GM12878 (cell line): Measurements from ENCODE around the gene CYB5D1. TPM values are rescaled to one million over a fixed set of nuclear protein-coding genes. Genes with fewer than 3 reads are reported as not detected.

ENCODE experiments used
- ATAC-seq: fragments of 200-7000 bp; cut with Tn5 transposase; 3 replicates; pipeline ENCODE4 v1.9.1; 2020; ENCODE audit warnings: mild to moderate bottlenecking, moderate library complexity
- BruUV-seq: library from RNA; stranded (reverse); fragments of 400-500 nt; replicated peaks from 2 replicates; lab custom pipeline; 2021; lab: Mats Ljungman, UMichigan
- CTCF ChIA-PET: fragments of 300-600 bp; sonication (Branson Sonifier 250); formaldehyde crosslinking; extraction: SDS; loops from one replicate; lab custom pipeline; 2021; ENCODE audit warnings: inconsistent platforms; lab: Yijun Ruan, JAX
- POLR2A ChIA-PET: fragments of 350-600 bp; formaldehyde crosslinking; extraction: SDS; loops from one replicate; lab custom pipeline; 2021; ENCODE audit warnings: inconsistent platforms; lab: Charles Lee
- RAD21 ChIA-PET: fragments of 300-600 bp; sonication (Branson Sonifier 250); formaldehyde crosslinking; loops from one replicate; lab custom pipeline; 2023; ENCODE audit warnings: antibody characterized with exemption; ENCODE audit not compliant: unreplicated experiment; lab: Charles Lee
- SMC1A ChIA-PET: fragments of 300-600 bp; sonication (Branson Sonifier 250); formaldehyde crosslinking; loops from one replicate; lab custom pipeline; 2023; ENCODE audit not compliant: unreplicated experiment, uncharacterized antibody; lab: Charles Lee
- DNase-seq: peaks from one replicate; pipeline ENCODE4 v3.0.0-alpha.2; 2011; ENCODE audit warnings: low read depth, low spot score
- FAIRE-seq: peaks from 3 replicates; lab custom pipeline; 2011; peaks lifted over from hg19 to GRCh38; lab: Jason Lieb, UNC
- H2AFZ ChIP-seq: 2 replicates; pipeline ENCODE4 v1.6.0; 2011; ENCODE audit warnings: low read depth, low read length, control low read depth; ENCODE audit not compliant: control insufficient read depth
- H3K27ac ChIP-seq: 2 replicates; pipeline ENCODE4 v1.5.1; 2011; ENCODE audit warnings: control low read depth; ENCODE audit not compliant: control insufficient read depth, insufficient read depth
- H3K27me3 ChIP-seq, 2 experiments: replicated peaks in 1 of 2; 2 replicates each; pipeline versions ENCODE4 v1.6.0 to v1.6.1; 2011; ENCODE audit warnings: low read length in 1 of 2; ENCODE audit not compliant: control insufficient read depth in 2 of 2, insufficient read depth in 2 of 2
- H3K36me3 ChIP-seq, 2 experiments: 2 replicates each; pipeline ENCODE4 v1.5.1; 2011; ENCODE audit warnings: low read length in 1 of 2; ENCODE audit not compliant: control insufficient read depth in 2 of 2, insufficient read depth in 2 of 2
- H3K4me1 ChIP-seq: 2 replicates; pipeline ENCODE4 v1.6.1; 2011; ENCODE audit warnings: mild to moderate bottlenecking, low read length, moderate library complexity, mixed read lengths; ENCODE audit not compliant: control insufficient read depth, insufficient read depth
- H3K4me2 ChIP-seq: 2 replicates; pipeline ENCODE4 v1.6.0; 2011; ENCODE audit warnings: control low read depth; ENCODE audit not compliant: control insufficient read depth, insufficient read depth
- H3K4me3 ChIP-seq: fragments of 200-600 bp; sonication (generic); 2 replicates; pipeline ENCODE4 v1.5.1; 2016
- H3K79me2 ChIP-seq: 2 replicates; pipeline ENCODE4 v1.6.0; 2011; ENCODE audit warnings: low read length; ENCODE audit not compliant: control insufficient read depth, insufficient read depth
- H3K9ac ChIP-seq: 2 replicates; pipeline ENCODE4 v1.8.0; 2011; ENCODE audit warnings: low read length, control low read depth, mixed read lengths; ENCODE audit not compliant: control insufficient read depth, insufficient read depth
- H3K9me3 ChIP-seq: replicated peaks from 3 replicates; pipeline ENCODE4 v1.5.1; 2011; ENCODE audit warnings: mild to moderate bottlenecking, low read length; ENCODE audit not compliant: control insufficient read depth, insufficient read depth
- H4K20me1 ChIP-seq: 2 replicates; pipeline ENCODE4 v1.6.0; 2011; ENCODE audit not compliant: control insufficient read depth, insufficient read depth
- CBX5 ChIP-seq: sonication (generic); IDR thresholded peaks from 2 replicates; pipeline ENCODE4 v1.6.1; 2016; ENCODE audit warnings: low read depth, moderate library complexity, mild to moderate bottlenecking, inconsistent platforms
- CHD1 ChIP-seq: IDR thresholded peaks from 2 replicates; pipeline ENCODE4 v1.6.1; 2012; ENCODE audit warnings: low read depth, low read length, improper control_type of control experiment
- IKZF2 ChIP-seq, 2 experiments: fragments of 450-650 bp; IDR thresholded peaks; 2 replicates each; pipeline ENCODE4 v1.6.1; 2017; ENCODE audit warnings: mild to moderate bottlenecking in 2 of 2, moderate library complexity in 2 of 2
- JUNB ChIP-seq: IDR thresholded peaks from 2 replicates; pipeline ENCODE4 v1.6.1; 2016; ENCODE audit warnings: antibody characterized with exemption, mild to moderate bottlenecking
- PML ChIP-seq: IDR thresholded peaks from 2 replicates; pipeline ENCODE4 v1.6.1; 2012; ENCODE audit warnings: low read length, inconsistent platforms
- POLR2AphosphoS5 ChIP-seq: IDR thresholded peaks from 2 replicates; pipeline ENCODE4 v1.6.1; 2011; ENCODE audit warnings: mild to moderate bottlenecking, low read length, inconsistent platforms
- PRDM15 ChIP-seq: fragments of 450-650 bp; formaldehyde crosslinking; IDR thresholded peaks from 2 replicates; pipeline ENCODE4 v1.4.0; 2020; ENCODE audit warnings: mild to moderate bottlenecking, moderate library complexity
- STAT1 ChIP-seq: fragments of 450-650 bp; conservative IDR thresholded peaks from 2 replicates; pipeline ENCODE4 v1.6.1; 2014; ENCODE audit warnings: antibody characterized with exemption, mild to moderate bottlenecking
- YBX1 ChIP-seq: fragments of 450-650 bp; IDR thresholded peaks from 2 replicates; pipeline ENCODE4 v1.6.1; 2016; ENCODE audit warnings: antibody characterized with exemption
- YY1 ChIP-seq: IDR thresholded peaks from 2 replicates; pipeline ENCODE4 v1.6.1; 2011; ENCODE audit warnings: low read depth, mild to moderate bottlenecking, low read length
- ZBED1 ChIP-seq: IDR thresholded peaks from 2 replicates; pipeline ENCODE4 v1.6.1; 2016; ENCODE audit warnings: borderline replicate concordance
- ZNF274 ChIP-seq: IDR thresholded peaks from one replicate; pipeline ENCODE4 v1.8.0; 2011; ENCODE audit not compliant: insufficient read length, insufficient read depth
- WGBS: methylation state at CpG from one replicate; pipeline ENCODE4 v1.1.6; 2016; ENCODE audit warnings: low lambda C conversion rate; ENCODE audit not compliant: insufficient replicate concordance, insufficient coverage; ENCODE audit errors: missing lambda C conversion rate; 5-methylcytosine and 5-hydroxymethylcytosine counted together
- in situ Hi-C: fragments of 300-500 bp; cut with MboI; formaldehyde crosslinking; loops from 9 replicates; pipeline ENCODE4 v1.14.3; 2018; ENCODE audit warnings: mixed read lengths
- intact Hi-C: fragments of 100-400 bp; cut with micrococcal nuclease; formaldehyde crosslinking; loops from one replicate; pipeline ENCODE4 v1.14.2; 2022; ENCODE audit not compliant: unreplicated experiment
- polyA plus RNA-seq, 11 experiments: library from polyadenylated mRNA; depleted of rRNA in 4 of 11; unstranded in 6 of 11; stranded (reverse) in 5 of 11; fragments of >200 nt; fragmentation: Nextera tagmentation in 4 of 11; fragmentation: Illumina TruSeq in 1 of 11; extraction: Ambion mirVana in 4 of 11; extraction: Trizol in 1 of 11; gene quantifications; 1 replicate in 1 of 11; 2 replicates in 10 of 11; pipeline versions ENCODE4 v1.2.1 to v1.2.3, GENCODE V29; 2011 to 2016; ENCODE audit warnings: inconsistent platforms in 2 of 11, missing spikeins in 2 of 11, low read depth in 1 of 11
- total RNA-seq, 4 experiments: library from RNA; depleted of rRNA in 3 of 4; stranded (reverse); fragments of >200 nt in 3 of 4; fragmentation: Illumina TruSeq in 1 of 4; extraction: Trizol in 1 of 4; gene quantifications; 2 replicates each; pipeline versions ENCODE4 v1.2.1 to v1.2.3, GENCODE V29; 2013 to 2021
- TF ChIP-seq, protein P1 (sequence below): fragments of 150-350 bp; IDR thresholded peaks from 2 replicates; pipeline ENCODE4 v1.6.1; 2016; ENCODE audit warnings: low read depth, low read length
- TF ChIP-seq, protein P2 (sequence below): IDR thresholded peaks from 2 replicates; pipeline ENCODE4 v1.6.1; 2011; ENCODE audit warnings: borderline replicate concordance, low read depth, mild to moderate bottlenecking, moderate library complexity, mixed read lengths, low read length; ENCODE audit not compliant: insufficient read depth; ENCODE audit errors: extremely low read length

The CYB5D1 gene
- total and polyA plus RNA-seq, 10 of the 15 experiments (the other 5 are each of a cell fraction or from before 2014, with no cell fraction given), result 1.6 to 8.7 (median 6.4) TPM

- intact Hi-C loops, result loop anchor here (5.0 kb wide), 1 partner anchor 35 kb away; no protein-coding TSS in a partner anchor
- CTCF ChIA-PET, result interaction anchor here (1.1 to 1.7 kb wide), 4 partner anchors 33 to 93 kb away, joined by 3 to 5 read pairs (median 4); partner anchors contain the start of gene NAA38
- DNase-seq (no peak), FAIRE-seq (no peak), ATAC-seq (no peak)
- Histone ChIP-seq H3K79me2 (no peaks in the 10 kb centered on the region), H3K4me2 (no peak overlapping the region), H3K36me3 (peaks cover 31 to 52% of the 10 kb centered on the region in 2 experiments), H3K27ac (no peak overlapping the region), H3K4me3 (no peak overlapping the region), H4K20me1 (no peaks in the 10 kb centered on the region), H3K9ac (no peak overlapping the region), H3K27me3 (no peaks in the 10 kb centered on the region), H3K9me3 (no peaks in the 10 kb centered on the region), H2AFZ (no peak overlapping the region), H3K4me1 (no peaks in the 10 kb centered on the region)
- POLR2A ChIA-PET, result no interaction called here
- in situ Hi-C loops, result no loop called here
- RAD21 ChIA-PET, result no interaction called here
- SMC1A ChIA-PET, result interaction anchor here (1.1 to 2.8 kb wide), 3 partner anchors 33 to 144 kb away, joined by 6 to 12 read pairs (median 9); no protein-coding TSS in a partner anchor
- WGBS, result 75% methylated on average over 13 of the region's 13 CpGs
- TF ChIP-seq YBX1 (no peak), YY1 (no peak), ZBED1 (no peak), JUNB (no peak), POLR2AphosphoS5 (no peak), CBX5 (no peak), CHD1 (no peak), PRDM15 (CRISPR knock-in tag) (no peak), IKZF2 (IDR thresholded peaks at IDR 0.05) (no peak), STAT1 (no peak), ZNF274 (no peak), PML (no peak)
- TF ChIP-seq, protein P1, sequence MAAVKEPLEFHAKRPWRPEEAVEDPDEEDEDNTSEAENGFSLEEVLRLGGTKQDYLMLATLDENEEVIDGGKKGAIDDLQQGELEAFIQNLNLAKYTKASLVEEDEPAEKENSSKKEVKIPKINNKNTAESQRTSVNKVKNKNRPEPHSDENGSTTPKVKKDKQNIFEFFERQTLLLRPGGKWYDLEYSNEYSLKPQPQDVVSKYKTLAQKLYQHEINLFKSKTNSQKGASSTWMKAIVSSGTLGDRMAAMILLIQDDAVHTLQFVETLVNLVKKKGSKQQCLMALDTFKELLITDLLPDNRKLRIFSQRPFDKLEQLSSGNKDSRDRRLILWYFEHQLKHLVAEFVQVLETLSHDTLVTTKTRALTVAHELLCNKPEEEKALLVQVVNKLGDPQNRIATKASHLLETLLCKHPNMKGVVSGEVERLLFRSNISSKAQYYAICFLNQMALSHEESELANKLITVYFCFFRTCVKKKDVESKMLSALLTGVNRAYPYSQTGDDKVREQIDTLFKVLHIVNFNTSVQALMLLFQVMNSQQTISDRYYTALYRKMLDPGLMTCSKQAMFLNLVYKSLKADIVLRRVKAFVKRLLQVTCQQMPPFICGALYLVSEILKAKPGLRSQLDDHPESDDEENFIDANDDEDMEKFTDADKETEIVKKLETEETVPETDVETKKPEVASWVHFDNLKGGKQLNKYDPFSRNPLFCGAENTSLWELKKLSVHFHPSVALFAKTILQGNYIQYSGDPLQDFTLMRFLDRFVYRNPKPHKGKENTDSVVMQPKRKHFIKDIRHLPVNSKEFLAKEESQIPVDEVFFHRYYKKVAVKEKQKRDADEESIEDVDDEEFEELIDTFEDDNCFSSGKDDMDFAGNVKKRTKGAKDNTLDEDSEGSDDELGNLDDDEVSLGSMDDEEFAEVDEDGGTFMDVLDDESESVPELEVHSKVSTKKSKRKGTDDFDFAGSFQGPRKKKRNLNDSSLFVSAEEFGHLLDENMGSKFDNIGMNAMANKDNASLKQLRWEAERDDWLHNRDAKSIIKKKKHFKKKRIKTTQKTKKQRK, result no peak
- TF ChIP-seq, protein P2, sequence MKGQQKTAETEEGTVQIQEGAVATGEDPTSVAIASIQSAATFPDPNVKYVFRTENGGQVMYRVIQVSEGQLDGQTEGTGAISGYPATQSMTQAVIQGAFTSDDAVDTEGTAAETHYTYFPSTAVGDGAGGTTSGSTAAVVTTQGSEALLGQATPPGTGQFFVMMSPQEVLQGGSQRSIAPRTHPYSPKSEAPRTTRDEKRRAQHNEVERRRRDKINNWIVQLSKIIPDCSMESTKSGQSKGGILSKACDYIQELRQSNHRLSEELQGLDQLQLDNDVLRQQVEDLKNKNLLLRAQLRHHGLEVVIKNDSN, result no peak
- no TSS peak for BruUV-seq
Observed at GRCh38 chr17:7897090-7897489, 39.3 kb downstream of the CYB5D1 start.
